Natural killer cell (primary cell): ENCODE results near the gene CDC123. TPM values are rescaled to one million over a fixed set of nuclear protein-coding genes. Genes with fewer than 3 reads are reported as not detected.
A peak's percentile ranks its signal among the peaks of the same experiment; 100 is the strongest.

ENCODE experiments used
- ATAC-seq, 3 donors: fragments of 150-1000 bp in 2 of 3; fragments of 200-7000 bp in 1 of 3; cut with Tn5 transposase; 1 replicate in 1 of 3; 2 replicates in 2 of 3; pipeline ENCODE4 v1.10.0; 2021; ENCODE audit warnings: mild to moderate bottlenecking in 2 of 3, moderate library complexity in 2 of 3
- DNase-seq, 2 donors: peaks; one replicate each; pipeline versions ENCODE4 v3.0.0 to v3.0.0-alpha.2; 2013 to 2021; ENCODE audit warnings: mixed read lengths in 1 of 2
- H3K27ac ChIP-seq: one replicate; pipeline ENCODE4 v1.5.1; 2013; ENCODE audit warnings: mild to moderate bottlenecking, low read length
- H3K27me3 ChIP-seq: one replicate; pipeline ENCODE4 v1.6.1; 2013; ENCODE audit warnings: low read length; ENCODE audit not compliant: control insufficient read depth, insufficient read depth
- H3K36me3 ChIP-seq: one replicate; pipeline ENCODE4 v1.6.1; 2013; ENCODE audit warnings: low read length; ENCODE audit not compliant: control insufficient read depth, insufficient read depth
- H3K4me1 ChIP-seq: one replicate; pipeline ENCODE4 v1.6.1; 2013; ENCODE audit warnings: low read length; ENCODE audit not compliant: control insufficient read depth, insufficient read depth
- H3K4me3 ChIP-seq: one replicate; pipeline ENCODE4 v1.5.1; 2013; ENCODE audit warnings: low read length
- H3K9me3 ChIP-seq: one replicate; pipeline ENCODE4 v1.6.1; 2013; ENCODE audit warnings: low read length; ENCODE audit not compliant: control insufficient read depth, insufficient read depth
- H3K27ac Mint-ChIP-seq, 2 donors: one replicate each; pipeline ENCODE4 v1.8.0; 2022; ENCODE audit warnings: mild to moderate bottlenecking in 2 of 2, mixed read lengths in 2 of 2, moderate library complexity in 1 of 2
- H3K27me3 Mint-ChIP-seq, 2 donors: one replicate each; pipeline ENCODE4 v1.8.0; 2022; ENCODE audit warnings: low read depth in 2 of 2, mixed read lengths in 2 of 2
- H3K36me3 Mint-ChIP-seq: one replicate; pipeline ENCODE4 v1.8.0; 2022; ENCODE audit warnings: mixed read lengths
- H3K4me1 Mint-ChIP-seq, 2 donors: one replicate each; pipeline ENCODE4 v1.8.0; 2022; ENCODE audit warnings: mixed read lengths in 2 of 2
- H3K4me3 Mint-ChIP-seq: one replicate; pipeline ENCODE4 v1.8.0; 2022; ENCODE audit warnings: mild to moderate bottlenecking, moderate library complexity, mixed read lengths
- H3K9me3 Mint-ChIP-seq, 2 donors: one replicate each; pipeline ENCODE4 v1.8.0; 2022; ENCODE audit warnings: mixed read lengths in 2 of 2
- WGBS: methylation state at CpG from one replicate; pipeline ENCODE4 v1.1.7; 2013; ENCODE audit warnings: missing lambda C conversion rate; ENCODE audit not compliant: insufficient coverage; 5-methylcytosine and 5-hydroxymethylcytosine counted together
- intact Hi-C: fragments of 100-400 bp; cut with micrococcal nuclease; formaldehyde crosslinking; loops from one replicate; pipeline ENCODE4 v1.14.2; 2022
- total RNA-seq, 4 donors: library from RNA; stranded (reverse); fragments of 120-200 nt in 1 of 4; gene quantifications; one replicate each; pipeline versions ENCODE4 v1.2.3 to v1.2.4, GENCODE V29; 2013 to 2022
- TF ChIP-seq, protein P1 (sequence below): fragments of 200-600 bp; IDR thresholded peaks from one replicate; pipeline ENCODE4 v1.8.0; 2022; ENCODE audit warnings: antibody characterized with exemption

CDC123 gene
- total RNA-seq, 3 donors from 2014 or later (not counting 1 experiment from before 2014, with no cell fraction given), result 45.8 to 53.3 (median 47.6) TPM

DNA sequence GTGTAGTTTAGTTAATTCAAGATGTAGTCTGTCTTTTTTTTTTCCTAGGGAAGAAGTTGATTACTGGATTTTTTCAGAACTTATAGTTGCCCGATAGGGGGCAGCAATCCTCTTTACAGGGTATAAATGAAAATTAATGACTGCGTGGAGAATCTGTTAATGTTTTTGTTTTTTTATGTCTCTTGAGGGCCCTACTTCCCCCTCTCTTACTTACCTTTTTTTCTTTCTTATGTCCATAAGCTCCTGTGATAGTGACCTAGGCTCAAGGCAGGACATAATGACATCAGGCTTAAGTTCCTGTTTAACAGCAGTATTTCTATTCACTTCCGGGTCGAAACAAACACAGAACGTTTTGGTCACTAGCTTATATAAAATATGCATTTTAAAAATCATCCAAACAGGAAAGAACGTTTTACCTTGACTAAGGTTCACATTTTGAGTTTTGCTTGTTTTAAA lies 18.8 kb downstream of the CDC123 start:
- Histone ChIP-seq H3K4me3 (peak overlapping the region; percentile 29), H3K9me3 (no peaks in the 10 kb centered on the region), H3K27ac (peak overlapping the region; percentile 43), H3K4me1 (no peaks in the 10 kb centered on the region), H3K36me3 (peaks cover 57% of the 10 kb centered on the region), H3K27me3 (no peaks in the 10 kb centered on the region)
- TF ChIP-seq, protein P1, sequence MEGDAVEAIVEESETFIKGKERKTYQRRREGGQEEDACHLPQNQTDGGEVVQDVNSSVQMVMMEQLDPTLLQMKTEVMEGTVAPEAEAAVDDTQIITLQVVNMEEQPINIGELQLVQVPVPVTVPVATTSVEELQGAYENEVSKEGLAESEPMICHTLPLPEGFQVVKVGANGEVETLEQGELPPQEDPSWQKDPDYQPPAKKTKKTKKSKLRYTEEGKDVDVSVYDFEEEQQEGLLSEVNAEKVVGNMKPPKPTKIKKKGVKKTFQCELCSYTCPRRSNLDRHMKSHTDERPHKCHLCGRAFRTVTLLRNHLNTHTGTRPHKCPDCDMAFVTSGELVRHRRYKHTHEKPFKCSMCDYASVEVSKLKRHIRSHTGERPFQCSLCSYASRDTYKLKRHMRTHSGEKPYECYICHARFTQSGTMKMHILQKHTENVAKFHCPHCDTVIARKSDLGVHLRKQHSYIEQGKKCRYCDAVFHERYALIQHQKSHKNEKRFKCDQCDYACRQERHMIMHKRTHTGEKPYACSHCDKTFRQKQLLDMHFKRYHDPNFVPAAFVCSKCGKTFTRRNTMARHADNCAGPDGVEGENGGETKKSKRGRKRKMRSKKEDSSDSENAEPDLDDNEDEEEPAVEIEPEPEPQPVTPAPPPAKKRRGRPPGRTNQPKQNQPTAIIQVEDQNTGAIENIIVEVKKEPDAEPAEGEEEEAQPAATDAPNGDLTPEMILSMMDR, result peak; percentile 88
- Mint-ChIP-seq H3K27ac (peak overlapping the region; percentile 85 to 88), H3K36me3 (peaks cover 30% of the 10 kb centered on the region), H3K9me3 (no peaks in the 10 kb centered on the region), H3K4me3 (peak overlapping the region; percentile 79), H3K4me1 (peaks cover 16 to 18% of the 10 kb centered on the region in 2 donors), H3K27me3 (no peaks in the 10 kb centered on the region)
- DNase-seq, result peak in 1 of 2 donors; percentile 79
- peak; percentile 60 to 79 (median 68) for ATAC-seq
- intact Hi-C loops, result loop anchor here (1.0 to 2.0 kb wide), 3 partner anchors 442 to 688 kb away; no protein-coding TSS in a partner anchor
- 33% methylated on average over 4 of the region's 6 CpGs for WGBS

DNA sequence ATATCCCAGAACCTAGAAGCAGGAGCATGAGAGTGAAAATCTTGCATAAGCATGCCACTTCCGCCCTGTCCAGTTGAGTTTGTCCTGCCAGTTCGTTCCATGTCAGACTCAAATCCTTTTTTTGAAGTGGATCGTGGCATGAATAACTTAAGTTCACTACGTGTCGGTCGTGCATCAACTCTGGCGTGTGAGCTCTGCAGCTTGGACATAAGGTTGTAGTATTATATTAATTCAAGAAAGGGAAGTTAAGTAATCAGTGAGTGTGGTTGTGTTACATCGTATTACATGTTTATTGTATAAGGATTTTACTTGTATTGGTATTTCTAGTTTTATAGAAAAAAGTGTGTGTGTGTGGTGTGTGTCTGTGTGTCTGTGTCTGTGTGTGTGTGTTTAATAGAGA lies 23.0 kb downstream of the CDC123 start:
- Mint-ChIP-seq H3K36me3 (peaks cover 22% of the 10 kb centered on the region), H3K4me1 (peaks cover 18 to 19% of the 10 kb centered on the region in 2 donors), H3K4me3 (no peak overlapping the region), H3K27ac (peak overlapping the region; percentile 16 to 36), H3K9me3 (no peaks in the 10 kb centered on the region), H3K27me3 (no peaks in the 10 kb centered on the region)
- Histone ChIP-seq H3K9me3 (no peaks in the 10 kb centered on the region), H3K4me1 (no peaks in the 10 kb centered on the region), H3K27ac (no peak overlapping the region), H3K27me3 (no peaks in the 10 kb centered on the region), H3K4me3 (no peak overlapping the region), H3K36me3 (peaks cover 53% of the 10 kb centered on the region)
- DNase-seq, result no peak
- WGBS, result 95% methylated on average over 8 of the region's 8 CpGs
- no peak for ATAC-seq
- TF ChIP-seq, protein P1, result no peak
- intact Hi-C loops, result no loop called here

DNA sequence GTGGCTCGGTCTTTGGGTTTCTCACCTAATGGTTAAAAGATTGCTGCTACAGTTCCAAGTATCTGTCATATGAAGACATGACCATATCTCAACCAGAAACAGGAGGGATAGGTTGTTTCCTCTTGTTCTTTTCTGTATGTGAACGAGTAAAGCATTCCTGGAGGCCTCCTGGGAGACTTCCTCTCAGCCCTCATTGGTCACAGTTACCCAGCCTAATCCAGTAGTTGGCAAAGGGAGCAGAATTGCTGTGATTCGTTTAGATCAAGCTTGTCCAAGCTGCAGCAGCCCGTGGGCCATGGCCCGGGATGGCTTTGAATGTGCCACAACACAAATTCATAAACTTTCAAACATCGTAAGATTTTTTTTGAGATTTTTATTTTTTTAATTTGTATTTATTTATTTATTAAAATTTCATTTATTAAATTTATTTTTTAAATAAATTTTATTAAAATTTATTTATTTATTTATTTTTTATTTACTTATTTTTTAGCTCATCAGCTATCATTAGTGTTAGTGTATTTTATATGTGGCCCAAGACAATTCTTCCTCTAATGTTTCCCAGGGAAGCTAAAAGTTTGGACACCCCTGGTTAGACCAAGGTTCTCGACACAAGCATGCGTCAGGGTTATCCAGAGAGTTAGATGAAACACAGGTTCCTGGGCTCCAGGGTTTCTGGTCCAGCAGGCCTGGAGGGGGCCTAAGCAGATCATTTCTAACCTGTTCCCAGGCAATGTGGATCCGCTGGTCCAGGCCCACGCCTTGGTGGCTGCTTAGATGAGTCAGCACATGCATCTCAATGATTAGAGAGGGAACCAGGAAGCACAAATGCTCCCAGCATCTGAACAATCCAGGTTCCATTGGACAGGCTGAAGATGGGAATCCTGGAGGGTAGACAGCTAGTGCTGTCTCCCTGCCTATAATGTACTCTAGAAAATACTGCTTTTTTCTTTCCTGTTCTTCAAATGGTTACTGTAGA lies 25.6 kb downstream of the CDC123 start:
- peaks cover 48% of the 10 kb centered on the region for H3K36me3 ChIP-seq
- H3K36me3 Mint-ChIP-seq, result peaks cover 20% of the 10 kb centered on the region

More for the DNA sequence above, 25.6 kb downstream of the CDC123 start:
- Histone ChIP-seq H3K4me1 (no peaks in the 10 kb centered on the region), H3K4me3 (no peak overlapping the region), H3K27ac (no peak overlapping the region), H3K27me3 (no peaks in the 10 kb centered on the region), H3K9me3 (no peaks in the 10 kb centered on the region)
- WGBS, result 96% methylated on average over 9 of the region's 10 CpGs
- no peak for DNase-seq
- Mint-ChIP-seq H3K27me3 (no peaks in the 10 kb centered on the region), H3K4me3 (no peak overlapping the region), H3K9me3 (no peaks in the 10 kb centered on the region), H3K27ac (peak overlapping the region in 1 of 2 donors; percentile 29), H3K4me1 (peaks cover 4% of the 10 kb centered on the region in 2 donors)
- ATAC-seq, result no peak
- intact Hi-C loops, result no loop called here
- TF ChIP-seq, protein P1, result no peak
